Spleen (tissue), 7 donors: ENCODE data around the gene OR4S2.

Source experiments
- CTCF ChIP-seq, 11 experiments: fragments of 200-600 bp in 7 of 11; fragments of 450-650 bp in 4 of 11; sonication (generic) in 4 of 11; IDR thresholded peaks in 8 of 11; conservative IDR thresholded peaks in 3 of 11; 1 replicate in 7 of 11; 2 replicates in 4 of 11; pipeline versions ENCODE4 v1.4.0 to v1.8.0; 2016 to 2021; ENCODE audit warnings: antibody characterized with exemption in 11 of 11, inconsistent platforms in 4 of 11, mild to moderate bottlenecking in 1 of 11
- POLR2A ChIP-seq, 3 donors: fragments of 450-650 bp; IDR thresholded peaks; one replicate each; pipeline ENCODE4 v1.5.1; 2017; ENCODE audit warnings: antibody characterized with exemption in 3 of 3, mild to moderate bottlenecking in 1 of 3
- POLR2AphosphoS5 ChIP-seq, 3 donors: sonication (generic); formaldehyde crosslinking; IDR thresholded peaks; one replicate each; pipeline ENCODE4 v1.5.1; 2017; ENCODE audit warnings: antibody characterized with exemption in 3 of 3
- donor health status: DM: no; HTN: no; CAD: no; lungs with moderate emphysema.
- donor health status: DM: no; HTN: no; CAD: no.
- donor health status: DM: no; HTN: no; CAD: no.

GRCh38 chr11:55673860-55674259, 25.7 kb downstream of the OR4S2 start:
- TF ChIP-seq CTCF (IDR thresholded peaks at IDR 0.05 in 8 of 11, conservative IDR thresholded peaks at IDR 0.05 in 3 of 11): no peak
- no peak for TF ChIP-seq POLR2A (IDR thresholded peaks at IDR 0.05)
- TF ChIP-seq POLR2AphosphoS5 (IDR thresholded peaks at IDR 0.05): no peak
